SK-N-SH (cell line): ENCODE results near the gene FRMD4B. TPM values are rescaled to one million over a fixed set of nuclear protein-coding genes. Genes with fewer than 3 reads are reported as not detected.

ENCODE experiments used
- CTCF ChIA-PET: fragments of 300-600, 350-600 bp; formaldehyde crosslinking; extraction: SDS; loops from one replicate; lab custom pipeline; 2021; lab: Yijun Ruan, JAX
- POLR2A ChIA-PET: fragments of 350-600 bp; sonication (Branson Sonifier 250); formaldehyde crosslinking; extraction: SDS; loops from one replicate; lab custom pipeline; 2020; ENCODE audit warnings: antibody characterized with exemption, inconsistent platforms; lab: Yijun Ruan, JAX
- DNase-seq: peaks from one replicate; pipeline ENCODE4 v3.0.0; 2012
- H2AFZ ChIP-seq: fragments of 200-600 bp; sonication (generic); 2 replicates; pipeline ENCODE4 v1.8.1; 2016; ENCODE audit warnings: antibody characterized with exemption, mild to moderate bottlenecking, low read depth
- H3F3A ChIP-seq: fragments of 200-600 bp; sonication (generic); replicated peaks from 2 replicates; pipeline ENCODE3; 2016; ENCODE audit warnings: antibody characterized with exemption, mild to moderate bottlenecking; ENCODE audit not compliant: insufficient read depth
- H3K27ac ChIP-seq, 2 experiments: fragments of 200-500 bp in 1 of 2; fragments of 200-600 bp in 1 of 2; sonication (Bioruptor generic) in 1 of 2; sonication (generic), shearing (Covaris generic) in 1 of 2; 2 replicates each; pipeline versions ENCODE4 v1.5.1 to v1.6.1; 2014 to 2016; ENCODE audit warnings: low read depth in 2 of 2, inconsistent platforms in 1 of 2, low read length in 1 of 2, mild to moderate bottlenecking in 1 of 2, mixed read lengths in 1 of 2
- H3K27me3 ChIP-seq: fragments of 200-600 bp; sonication (generic), shearing (Covaris generic); 2 replicates; pipeline ENCODE4 v1.6.1; 2016; ENCODE audit warnings: mixed run types; ENCODE audit not compliant: insufficient read depth
- H3K36me3 ChIP-seq, 2 experiments: fragments of 200-500 bp in 1 of 2; fragments of 200-600 bp in 1 of 2; sonication (Bioruptor generic) in 1 of 2; sonication (generic) in 1 of 2; replicated peaks in 1 of 2; 2 replicates each; pipeline versions ENCODE3 to v1.5.1; 2014 to 2016; ENCODE audit warnings: low read length in 1 of 2, mild to moderate bottlenecking in 1 of 2; ENCODE audit not compliant: insufficient read depth in 2 of 2, control insufficient read depth in 1 of 2
- H3K4me1 ChIP-seq, 2 experiments: fragments of 200-500 bp in 1 of 2; fragments of 200-600 bp in 1 of 2; sonication (Bioruptor generic) in 1 of 2; sonication (generic), shearing (Covaris generic) in 1 of 2; 2 replicates each; pipeline versions ENCODE4 v1.5.1 to v1.6.1; 2014 to 2016; ENCODE audit warnings: low read depth in 1 of 2, low read length in 1 of 2, mixed run types in 1 of 2; ENCODE audit not compliant: insufficient read depth in 2 of 2, control insufficient read depth in 1 of 2
- H3K4me2 ChIP-seq: fragments of 200-600 bp; sonication (generic), shearing (Covaris generic); 2 replicates; pipeline ENCODE4 v1.6.1; 2017; ENCODE audit warnings: mixed run types
- H3K4me3 ChIP-seq, 2 experiments: fragments of 200-500 bp in 1 of 2; fragments of 200-600 bp in 1 of 2; sonication (Bioruptor generic) in 1 of 2; sonication (generic), shearing (Covaris generic) in 1 of 2; 2 replicates each; pipeline versions ENCODE4 v1.5.1 to v1.8.1; 2014 to 2016; ENCODE audit warnings: low read depth in 2 of 2, inconsistent platforms in 1 of 2, low read length in 1 of 2, mild to moderate bottlenecking in 1 of 2, mixed read lengths in 1 of 2, moderate library complexity in 1 of 2
- H3K79me2 ChIP-seq: fragments of 200-600 bp; sonication (generic); 2 replicates; pipeline ENCODE4 v1.8.1; 2017; ENCODE audit warnings: mild to moderate bottlenecking; ENCODE audit not compliant: insufficient read depth
- H3K9ac ChIP-seq: fragments of 200-600 bp; sonication (generic); 2 replicates; pipeline ENCODE4 v1.6.1; 2017; ENCODE audit warnings: mixed run types
- H3K9me2 ChIP-seq: fragments of 200-600 bp; sonication (generic); 2 replicates; pipeline ENCODE4 v1.6.1; 2017; ENCODE audit warnings: mixed run types
- H3K9me3 ChIP-seq: fragments of 200-600 bp; sonication (generic); 2 replicates; pipeline ENCODE4 v1.6.1; 2017; ENCODE audit warnings: mixed run types, mild to moderate bottlenecking, moderate library complexity
- H4K20me1 ChIP-seq: fragments of 200-600 bp; sonication (generic); 2 replicates; pipeline ENCODE4 v1.6.1; 2017; ENCODE audit warnings: mild to moderate bottlenecking, mixed run types; ENCODE audit not compliant: insufficient read depth
- ELF1 ChIP-seq: IDR thresholded peaks from 2 replicates; pipeline ENCODE4 v1.4.0; 2012
- EP300 ChIP-seq, 2 experiments: IDR thresholded peaks; 2 replicates each; pipeline versions ENCODE4 v1.4.0 to v1.6.1; 2012; ENCODE audit warnings: borderline replicate concordance in 1 of 2, low read depth in 1 of 2, low read length in 1 of 2
- EZH2phosphoT487 ChIP-seq: fragments of 200-600 bp; sonication (generic); IDR thresholded peaks from 2 replicates; pipeline ENCODE4 v1.6.1; 2017; ENCODE audit warnings: low read depth, mixed run types, mild to moderate bottlenecking, antibody characterized with exemption, moderate library complexity, borderline replicate concordance
- FOSL2 ChIP-seq: IDR thresholded peaks from 2 replicates; pipeline ENCODE4 v1.4.0; 2012; ENCODE audit warnings: low read depth, mild to moderate bottlenecking, moderate library complexity, borderline replicate concordance
- FOXJ3 ChIP-seq: sonication (generic); formaldehyde crosslinking; IDR thresholded peaks from 2 replicates; pipeline ENCODE4 v1.5.1; 2020; ENCODE audit warnings: mild to moderate bottlenecking, missing genetic modification reagents
- FOXM1 ChIP-seq: IDR thresholded peaks from 2 replicates; pipeline ENCODE4 v1.4.0; 2012; ENCODE audit warnings: low read depth, mild to moderate bottlenecking
- GABPA ChIP-seq: IDR thresholded peaks from 2 replicates; pipeline ENCODE4 v1.4.0; 2012; ENCODE audit warnings: low read depth, mild to moderate bottlenecking
- GATA2 ChIP-seq: sonication (generic); formaldehyde crosslinking; IDR thresholded peaks from 2 replicates; pipeline ENCODE4 v1.5.0; 2020; ENCODE audit warnings: mild to moderate bottlenecking, missing genetic modification reagents
- JUND ChIP-seq: IDR thresholded peaks from 2 replicates; pipeline ENCODE4 v1.4.0; 2012
- MEF2A ChIP-seq: IDR thresholded peaks from 2 replicates; pipeline ENCODE4 v1.4.0; 2012; ENCODE audit warnings: low read depth, borderline replicate concordance
- MXI1 ChIP-seq: IDR thresholded peaks from 2 replicates; pipeline ENCODE4 v1.6.1; 2012; ENCODE audit warnings: mild to moderate bottlenecking, low read depth, low read length, improper control_type of control experiment
- NFIC ChIP-seq: IDR thresholded peaks from 2 replicates; pipeline ENCODE4 v1.4.0; 2012; ENCODE audit warnings: borderline replicate concordance
- NRF1 ChIP-seq: IDR thresholded peaks from 2 replicates; pipeline ENCODE4 v1.6.1; 2012; ENCODE audit warnings: low read depth, mild to moderate bottlenecking, low read length
- PBX3 ChIP-seq: IDR thresholded peaks from 2 replicates; pipeline ENCODE4; 2012
- RAD21 ChIP-seq: IDR thresholded peaks from 2 replicates; pipeline ENCODE4 v1.6.1; 2012; ENCODE audit warnings: mild to moderate bottlenecking, low read length
- RCOR1 ChIP-seq: fragments of 150-350 bp; IDR thresholded peaks from 2 replicates; pipeline ENCODE4 v1.6.1; 2017; ENCODE audit warnings: antibody characterized with exemption, low read length
- RFX5 ChIP-seq: IDR thresholded peaks from 2 replicates; pipeline ENCODE4 v1.6.1; 2012; ENCODE audit warnings: mild to moderate bottlenecking, improper control_type of control experiment, low read length
- RXRA ChIP-seq: IDR thresholded peaks from 2 replicates; pipeline ENCODE4 v1.4.0; 2012; ENCODE audit warnings: low read depth, mild to moderate bottlenecking, borderline replicate concordance
- SMC3 ChIP-seq: IDR thresholded peaks from 2 replicates; pipeline ENCODE4 v1.6.1; 2012; ENCODE audit warnings: low read depth, low read length, improper control_type of control experiment
- TCF12 ChIP-seq: IDR thresholded peaks from 2 replicates; pipeline ENCODE4 v1.4.0; 2012
- TEAD4 ChIP-seq: IDR thresholded peaks from 2 replicates; pipeline ENCODE4 v1.4.0; 2012; ENCODE audit warnings: mild to moderate bottlenecking, borderline replicate concordance; ENCODE audit not compliant: insufficient read depth
- YY1 ChIP-seq: IDR thresholded peaks from 2 replicates; pipeline ENCODE4 v1.4.0; 2012; ENCODE audit warnings: low read depth, mild to moderate bottlenecking
- WGBS: methylation state at CpG from one replicate; pipeline ENCODE4 v1.1.6; 2017; ENCODE audit warnings: low lambda C conversion rate; 5-methylcytosine and 5-hydroxymethylcytosine counted together
- polyA plus RNA-seq, 3 experiments: library from polyadenylated mRNA; depleted of rRNA; stranded (reverse); fragments of >200 nt; gene quantifications; 2 replicates each; pipeline ENCODE4 v1.2.3, GENCODE V29; 2012
- TF ChIP-seq, protein P1 (sequence below): fragments of 150-350 bp; IDR thresholded peaks from 2 replicates; pipeline ENCODE4 v1.6.1; 2016; ENCODE audit warnings: mild to moderate bottlenecking, low read depth, low read length
- TF ChIP-seq, protein P2 (sequence below): fragments of 200-600 bp; sonication (generic); IDR thresholded peaks from 2 replicates; pipeline ENCODE4 v1.6.1; 2017; ENCODE audit warnings: antibody characterized with exemption, mild to moderate bottlenecking, moderate library complexity

FRMD4B gene
- polyA plus RNA-seq, 1 of the 3 experiments (the other 2 are of a cell fraction), result 0.53 TPM

DNA sequence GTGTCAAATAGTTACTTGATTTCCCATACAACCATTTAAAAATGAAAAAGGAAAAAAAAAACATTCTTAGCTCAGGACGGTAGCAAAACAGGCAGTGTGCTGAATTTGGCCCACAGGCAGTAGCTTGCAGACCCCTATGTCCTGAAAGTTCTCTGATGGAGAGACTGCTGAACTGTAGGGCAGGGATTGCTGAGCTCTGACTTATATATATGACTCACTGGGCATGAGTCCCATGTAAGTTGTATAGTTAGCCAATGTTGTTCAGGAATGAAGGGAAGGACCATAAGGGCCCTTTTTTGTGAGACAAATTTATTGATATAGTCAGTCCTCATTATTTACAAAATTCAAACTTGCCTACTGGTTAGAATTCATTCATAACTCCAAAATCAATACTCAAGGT, 36.9 kb upstream of the FRMD4B start:
- H3K4me3 ChIP-seq, result no peak overlapping the region
- no peaks in the 10 kb centered on the region for H3K27me3 ChIP-seq
- no peaks in the 10 kb centered on the region for H4K20me1 ChIP-seq
- TF ChIP-seq YY1 (no peak), SMC3 (no peak), PBX3 (no peak), FOXJ3 (no peak), RAD21 (no peak), JUND (peak; percentile 62), ELF1 (no peak), TCF12 (peak; percentile 24; the same call in 1 of the 2 replicates), TEAD4 (no peak), FOSL2 (peak; percentile 66; the same call in 1 of the 2 replicates), GATA2 (CRISPR knock-in tag) (no peak), MEF2A (no peak), EP300 (IDR thresholded peaks at IDR 0.05; ENCODE audit: borderline replicate concordance in 1 of 2, low read depth in 1 of 2, low read length in 1 of 2) (0 out of 4 replicates have a peak, but pooled peaks of 1 of the 2 experiments have one; percentile 9), EZH2phosphoT487 (no peak), GABPA (no peak), NRF1 (no peak), RCOR1 (no peak), RXRA (no peak), NFIC (peak; percentile 57), FOXM1 (no peak), MXI1 (no peak), RFX5 (no peak)
- TF ChIP-seq, protein P1, sequence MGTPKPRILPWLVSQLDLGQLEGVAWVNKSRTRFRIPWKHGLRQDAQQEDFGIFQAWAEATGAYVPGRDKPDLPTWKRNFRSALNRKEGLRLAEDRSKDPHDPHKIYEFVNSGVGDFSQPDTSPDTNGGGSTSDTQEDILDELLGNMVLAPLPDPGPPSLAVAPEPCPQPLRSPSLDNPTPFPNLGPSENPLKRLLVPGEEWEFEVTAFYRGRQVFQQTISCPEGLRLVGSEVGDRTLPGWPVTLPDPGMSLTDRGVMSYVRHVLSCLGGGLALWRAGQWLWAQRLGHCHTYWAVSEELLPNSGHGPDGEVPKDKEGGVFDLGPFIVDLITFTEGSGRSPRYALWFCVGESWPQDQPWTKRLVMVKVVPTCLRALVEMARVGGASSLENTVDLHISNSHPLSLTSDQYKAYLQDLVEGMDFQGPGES, result no peak
- TF ChIP-seq, protein P2, sequence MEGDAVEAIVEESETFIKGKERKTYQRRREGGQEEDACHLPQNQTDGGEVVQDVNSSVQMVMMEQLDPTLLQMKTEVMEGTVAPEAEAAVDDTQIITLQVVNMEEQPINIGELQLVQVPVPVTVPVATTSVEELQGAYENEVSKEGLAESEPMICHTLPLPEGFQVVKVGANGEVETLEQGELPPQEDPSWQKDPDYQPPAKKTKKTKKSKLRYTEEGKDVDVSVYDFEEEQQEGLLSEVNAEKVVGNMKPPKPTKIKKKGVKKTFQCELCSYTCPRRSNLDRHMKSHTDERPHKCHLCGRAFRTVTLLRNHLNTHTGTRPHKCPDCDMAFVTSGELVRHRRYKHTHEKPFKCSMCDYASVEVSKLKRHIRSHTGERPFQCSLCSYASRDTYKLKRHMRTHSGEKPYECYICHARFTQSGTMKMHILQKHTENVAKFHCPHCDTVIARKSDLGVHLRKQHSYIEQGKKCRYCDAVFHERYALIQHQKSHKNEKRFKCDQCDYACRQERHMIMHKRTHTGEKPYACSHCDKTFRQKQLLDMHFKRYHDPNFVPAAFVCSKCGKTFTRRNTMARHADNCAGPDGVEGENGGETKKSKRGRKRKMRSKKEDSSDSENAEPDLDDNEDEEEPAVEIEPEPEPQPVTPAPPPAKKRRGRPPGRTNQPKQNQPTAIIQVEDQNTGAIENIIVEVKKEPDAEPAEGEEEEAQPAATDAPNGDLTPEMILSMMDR, result no peak
- TF ChIP-seq, all 33 proteins: peak for 5
- Histone ChIP-seq H3K36me3 (no peaks in the 10 kb centered on the region), H3K4me1 (peaks cover 12 to 24% of the 10 kb centered on the region in 2 experiments; a peak in 3 of 4 replicates), H2AFZ (peak overlapping the region; percentile 52; the same call in 1 of the 2 replicates), H3K79me2 (no peaks in the 10 kb centered on the region), H3K27ac (peak overlapping the region in 1 of 2 experiments; percentile 77; a peak in 2 of 4 replicates), H3F3A (peaks cover 32% of the 10 kb centered on the region), H3K9me2 (no peaks in the 10 kb centered on the region), H3K9me3 (no peaks in the 10 kb centered on the region), H3K4me2 (0 out of 2 replicates have a peak overlapping the region, but pooled peaks have one; percentile 15), H3K9ac (no peak overlapping the region)
- CTCF ChIA-PET, result interaction anchor here (1.1 to 8.4 kb wide), 9 partner anchors 12 to 302 kb away, joined by 3 to 88 read pairs (median 4); no protein-coding TSS in a partner anchor
- 53% methylated on average over 1 of the region's 1 CpG for WGBS
- DNase-seq, result no peak
- POLR2A ChIA-PET, result no interaction called here
